ENCODE measurements around the gene SLC22A12. TPM values are rescaled to one million over a fixed set of nuclear protein-coding genes. Genes with fewer than 3 reads are reported as not detected.

Gene SLC22A12
- total and polyA plus RNA-seq, 2 of the 8 experiments (the other 6 are each of a cell fraction or from before 2014, with no cell fraction given), result not detected

GRCh38 chr11:64564419-64564818 lies 26.6 kb upstream of the SLC22A12 start:
- Histone ChIP-seq H4K5ac (ENCODE audit: insufficient read length, low read depth, low read length) (no peak overlapping the region), H3K14ac (ENCODE audit: insufficient read length) (no peak overlapping the region), H3K4me2 (ENCODE audit: insufficient read depth in 1 of 2, low read depth in 2 of 2, low read length in 2 of 2) (no peak overlapping the region), H2BK120ac (replicated peaks; ENCODE audit: low read depth, low read length) (no peak overlapping the region), H3K27me3 (replicated peaks in 1 of 4; ENCODE audit: control insufficient read depth in 3 of 4, extremely low read depth in 1 of 4, insufficient read depth in 3 of 4, low read length in 3 of 4) (no peaks in the 10 kb centered on the region), H4K8ac (ENCODE audit: extremely low read depth, insufficient read depth, low read length) (no peak overlapping the region; the same call in 1 of the 2 replicates), H4K20me1 (replicated peaks in 1 of 2; ENCODE audit: control insufficient read depth in 1 of 2, insufficient read depth in 2 of 2, low read length in 2 of 2) (peaks cover 0 to 4% of the 10 kb centered on the region in 2 experiments), H3K36me3 (ENCODE audit: control insufficient read depth in 2 of 4, insufficient read depth in 4 of 4, low read length in 3 of 4) (no peaks in the 10 kb centered on the region), H2AK5ac (ENCODE audit: low read depth, low read length) (peak overlapping the region; percentile 45; the same call in 1 of the 2 replicates), H3K9ac (replicated peaks in 1 of 4; ENCODE audit: extremely low read depth in 1 of 4, low read depth in 3 of 4, low read length in 3 of 4) (no peak overlapping the region; a peak in 1 of 7 replicates), H3K18ac (ENCODE audit: extremely low read depth, low read length) (no peak overlapping the region), H3K9me3 (ENCODE audit: insufficient read depth in 2 of 2, low read depth in 1 of 2, low read length in 1 of 2) (no peaks in the 10 kb centered on the region), H3K4ac (replicated peaks; ENCODE audit: insufficient read length, low read depth, low read length) (no peak overlapping the region), H3K4me3 (ENCODE audit: extremely low read depth in 1 of 4, insufficient read depth in 2 of 4, low read depth in 3 of 4, low read length in 4 of 4) (no peak overlapping the region), H4K91ac (replicated peaks; ENCODE audit: insufficient read length, low read length) (peak overlapping the region; percentile 82), H2BK12ac (ENCODE audit: low read depth, low read length) (peak overlapping the region; percentile 99; the same call in 1 of the 2 replicates), H3K79me2 (ENCODE audit: control insufficient read depth in 1 of 2, insufficient read depth in 2 of 2, low read length in 2 of 2) (no peaks in the 10 kb centered on the region), H3K4me1 (replicated peaks in 1 of 4; ENCODE audit: control insufficient read depth in 3 of 4, insufficient read depth in 4 of 4, low read length in 3 of 4) (peaks cover 0 to 41% (median 29%) of the 10 kb centered on the region in 4 experiments; a peak in 6 of 7 replicates), H2BK15ac (ENCODE audit: low read length) (peak overlapping the region; percentile 84), H3K79me1 (ENCODE audit: low read depth, low read length) (no peaks in the 10 kb centered on the region), H2BK5ac (ENCODE audit: low read depth, low read length) (peak overlapping the region; percentile 81; the same call in 1 of the 2 replicates), H3K56ac (replicated peaks; ENCODE audit: insufficient read length, low read depth, low read length) (no peak overlapping the region), H3K23me2 (ENCODE audit: low read depth, low read length) (peaks cover 5% of the 10 kb centered on the region; the same call in 1 of the 2 replicates), H3K27ac (ENCODE audit: low read depth, low read length) (no peak overlapping the region), H3K23ac (ENCODE audit: insufficient read length) (no peak overlapping the region), H2AFZ (ENCODE audit: low read length) (no peak overlapping the region), H2BK20ac (ENCODE audit: low read length) (0 out of 2 replicates have a peak overlapping the region, but pooled peaks have one; percentile 32)
- DNase-seq (ENCODE audit: low read depth in 1 of 2, low spot score in 2 of 2), result no peak
- 96% methylated on average over 7 of the region's 7 CpGs; no CpG with 5 or more reads in 1 of the 2 experiments for WGBS, 2 experiments (ENCODE audit: extremely low coverage in 1 of 2, insufficient coverage in 1 of 2, insufficient read length in 1 of 2, insufficient replicate concordance in 2 of 2, low coverage in 1 of 2, low lambda C conversion rate in 2 of 2, missing lambda C conversion rate in 1 of 2)
- ChIA-PET CTCF (ENCODE audit: partially characterized antibody) (interaction anchor here (0.5 to 8.7 kb wide), 25 partner anchors 14 to 350 kb away, joined by 3 to 75 read pairs (median 4); partner anchors contain the start of gene SLC22A12), POLR2A (ENCODE audit: partially characterized antibody) (interaction anchor here (0.7 to 1.1 kb wide), 4 partner anchors 74 to 247 kb away, joined by 3 read pairs; partner anchors contain the start of gene TRMT112)
- FAIRE-seq, result no peak
- TF ChIP-seq GTF2F1 (IDR thresholded peaks at IDR 0.05; ENCODE audit: borderline replicate concordance, low read depth, low read length) (no peak), PHF8 (conservative IDR thresholded peaks at IDR 0.05; ENCODE audit: low read depth, low read length) (no peak), HDAC6 (IDR thresholded peaks at IDR 0.05; ENCODE audit: low read depth, low read length) (no peak)

Measured in H1 (cell line).